ENCODE results near the gene ATM. TPM values are rescaled to one million over a fixed set of nuclear protein-coding genes. Genes with fewer than 3 reads are reported as not detected.

The ATM gene
- total and polyA plus RNA-seq, 2 donors (not counting 3 experiments of a cell fraction or from before 2014, with no cell fraction given) = 11.8 to 49.7 TPM

DNA sequence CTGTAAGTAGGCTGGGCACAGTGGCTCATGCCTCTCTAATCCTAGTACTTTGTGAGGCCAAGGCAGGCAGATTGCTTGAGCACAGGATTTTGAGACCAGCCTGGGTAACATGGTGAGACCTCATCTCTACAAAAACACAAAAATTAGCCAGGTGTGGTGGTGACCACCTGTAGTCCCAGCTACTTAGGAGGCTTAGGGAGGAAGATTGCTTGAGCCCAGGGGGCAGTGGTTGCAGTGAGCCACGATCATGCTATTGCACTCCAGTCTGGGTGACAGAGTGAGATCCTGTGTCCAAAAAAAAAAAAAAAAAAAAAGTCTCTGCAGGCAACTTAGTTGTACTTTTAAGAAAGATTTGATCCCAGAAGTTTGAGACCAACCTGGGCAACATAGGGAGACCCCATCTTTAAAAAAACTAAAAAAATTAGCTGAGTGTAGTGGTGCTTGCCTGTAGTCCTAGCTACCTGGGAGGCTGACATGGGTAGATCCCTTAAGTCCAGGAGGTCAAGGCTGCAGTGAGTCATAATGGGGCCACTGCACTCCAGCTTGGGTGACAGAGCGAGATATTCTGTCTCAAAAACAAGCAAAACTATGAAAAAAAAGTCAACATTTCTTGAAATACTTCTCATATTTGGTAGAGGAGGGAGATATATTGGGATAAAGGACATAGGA, 10.5 kb downstream of the ATM start:
- ChIA-PET POLR2A (no interaction called here), CTCF (interaction anchor here (1.5 kb wide), 1 partner anchor 10 kb away, joined by 5 read pairs; the partner anchor contains the start of gene ATM)
- Histone ChIP-seq H3K4me2 (ENCODE audit: insufficient read depth, low read length) (no peak overlapping the region), H3K9me3 (replicated peaks; ENCODE audit: control insufficient read depth, insufficient read depth, low read length) (no peaks in the 10 kb centered on the region), H3K9me1 (replicated peaks; ENCODE audit: control insufficient read depth, extremely low read depth, insufficient read depth, low read length) (no peaks in the 10 kb centered on the region), H2AFZ (ENCODE audit: low read depth, low read length) (no peak overlapping the region), H3K4me1 (ENCODE audit: control insufficient read depth, extremely low read depth, insufficient read depth, low read length) (peaks cover 16% of the 10 kb centered on the region), H3K27me3 (ENCODE audit: control insufficient read depth in 2 of 2, insufficient read depth in 2 of 2, low read length in 2 of 2) (no peaks in the 10 kb centered on the region), H3K79me2 (ENCODE audit: control insufficient read depth, insufficient read depth, low read length) (no peaks in the 10 kb centered on the region), H3K27ac (ENCODE audit: insufficient read depth, low read depth, low read length) (no peak overlapping the region), H4K20me1 (replicated peaks; ENCODE audit: control insufficient read depth, extremely low read depth, insufficient read depth, low read length) (no peaks in the 10 kb centered on the region), H3K9ac (replicated peaks; ENCODE audit: extremely low read depth, insufficient read depth, low read length) (no peak overlapping the region), H3K36me3 (ENCODE audit: control insufficient read depth in 2 of 2, extremely low read depth in 1 of 2, insufficient read depth in 2 of 2, low read length in 2 of 2) (peaks cover 5 to 13% of the 10 kb centered on the region in 2 experiments), H3K4me3 (replicated peaks in 1 of 3; ENCODE audit: insufficient read depth in 1 of 3, low read depth in 1 of 3, low read length in 3 of 3) (no peak overlapping the region)
- intact Hi-C loops (cut with micrococcal nuclease) = no loop called here
- no peak for FAIRE-seq
- no peak for DNase-seq (ENCODE audit: low read depth, low spot score)
- no TSS peak for BruUV-seq (replicated peaks)
- dilution Hi-C loops (cut with MboI; ENCODE audit: extremely low pct_ligation_motif_present, low sequenced_read_pairs) = no loop called here
- TF ChIP-seq FOS (IDR thresholded peaks at IDR 0.05; ENCODE audit: borderline replicate concordance, insufficient read depth, low read length) (no peak), MYC (IDR thresholded peaks at IDR 0.05; ENCODE audit: low read depth, low read length) (no peak), POLR2AphosphoS5 (IDR thresholded peaks at IDR 0.05; ENCODE audit: insufficient read depth, low read depth, low read length) (no peak), EZH2 (IDR thresholded peaks at IDR 0.05; ENCODE audit: borderline replicate concordance, low read depth, low read length, severe bottlenecking) (no peak), GATA2 (IDR thresholded peaks at IDR 0.05; ENCODE audit: insufficient read depth, insufficient read length, low read depth, low read length) (no peak), JUN (IDR thresholded peaks at IDR 0.05; ENCODE audit: borderline replicate concordance, insufficient read depth, insufficient read length, low read depth) (no peak)
- TF ChIP-seq, protein P1, sequence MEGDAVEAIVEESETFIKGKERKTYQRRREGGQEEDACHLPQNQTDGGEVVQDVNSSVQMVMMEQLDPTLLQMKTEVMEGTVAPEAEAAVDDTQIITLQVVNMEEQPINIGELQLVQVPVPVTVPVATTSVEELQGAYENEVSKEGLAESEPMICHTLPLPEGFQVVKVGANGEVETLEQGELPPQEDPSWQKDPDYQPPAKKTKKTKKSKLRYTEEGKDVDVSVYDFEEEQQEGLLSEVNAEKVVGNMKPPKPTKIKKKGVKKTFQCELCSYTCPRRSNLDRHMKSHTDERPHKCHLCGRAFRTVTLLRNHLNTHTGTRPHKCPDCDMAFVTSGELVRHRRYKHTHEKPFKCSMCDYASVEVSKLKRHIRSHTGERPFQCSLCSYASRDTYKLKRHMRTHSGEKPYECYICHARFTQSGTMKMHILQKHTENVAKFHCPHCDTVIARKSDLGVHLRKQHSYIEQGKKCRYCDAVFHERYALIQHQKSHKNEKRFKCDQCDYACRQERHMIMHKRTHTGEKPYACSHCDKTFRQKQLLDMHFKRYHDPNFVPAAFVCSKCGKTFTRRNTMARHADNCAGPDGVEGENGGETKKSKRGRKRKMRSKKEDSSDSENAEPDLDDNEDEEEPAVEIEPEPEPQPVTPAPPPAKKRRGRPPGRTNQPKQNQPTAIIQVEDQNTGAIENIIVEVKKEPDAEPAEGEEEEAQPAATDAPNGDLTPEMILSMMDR (IDR thresholded peaks at IDR 0.05; ENCODE audit: extremely low read depth in 1 of 2, insufficient read depth in 1 of 2, low read depth in 1 of 2, low read length in 2 of 2) = no peak
- TF ChIP-seq, protein P2, sequence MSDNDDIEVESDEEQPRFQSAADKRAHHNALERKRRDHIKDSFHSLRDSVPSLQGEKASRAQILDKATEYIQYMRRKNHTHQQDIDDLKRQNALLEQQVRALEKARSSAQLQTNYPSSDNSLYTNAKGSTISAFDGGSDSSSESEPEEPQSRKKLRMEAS (IDR thresholded peaks at IDR 0.05; ENCODE audit: insufficient read depth, insufficient read length) = no peak
